Measurements from ENCODE around the gene PHLDB1.

GRCh38 chr11:118628031-118628430 lies 20.6 kb downstream of the PHLDB1 start:
- TF ChIP-seq, protein P1, sequence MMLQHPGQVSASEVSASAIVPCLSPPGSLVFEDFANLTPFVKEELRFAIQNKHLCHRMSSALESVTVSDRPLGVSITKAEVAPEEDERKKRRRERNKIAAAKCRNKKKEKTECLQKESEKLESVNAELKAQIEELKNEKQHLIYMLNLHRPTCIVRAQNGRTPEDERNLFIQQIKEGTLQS (IDR thresholded peaks at IDR 0.05), result no peak
- TF ChIP-seq, protein P2, sequence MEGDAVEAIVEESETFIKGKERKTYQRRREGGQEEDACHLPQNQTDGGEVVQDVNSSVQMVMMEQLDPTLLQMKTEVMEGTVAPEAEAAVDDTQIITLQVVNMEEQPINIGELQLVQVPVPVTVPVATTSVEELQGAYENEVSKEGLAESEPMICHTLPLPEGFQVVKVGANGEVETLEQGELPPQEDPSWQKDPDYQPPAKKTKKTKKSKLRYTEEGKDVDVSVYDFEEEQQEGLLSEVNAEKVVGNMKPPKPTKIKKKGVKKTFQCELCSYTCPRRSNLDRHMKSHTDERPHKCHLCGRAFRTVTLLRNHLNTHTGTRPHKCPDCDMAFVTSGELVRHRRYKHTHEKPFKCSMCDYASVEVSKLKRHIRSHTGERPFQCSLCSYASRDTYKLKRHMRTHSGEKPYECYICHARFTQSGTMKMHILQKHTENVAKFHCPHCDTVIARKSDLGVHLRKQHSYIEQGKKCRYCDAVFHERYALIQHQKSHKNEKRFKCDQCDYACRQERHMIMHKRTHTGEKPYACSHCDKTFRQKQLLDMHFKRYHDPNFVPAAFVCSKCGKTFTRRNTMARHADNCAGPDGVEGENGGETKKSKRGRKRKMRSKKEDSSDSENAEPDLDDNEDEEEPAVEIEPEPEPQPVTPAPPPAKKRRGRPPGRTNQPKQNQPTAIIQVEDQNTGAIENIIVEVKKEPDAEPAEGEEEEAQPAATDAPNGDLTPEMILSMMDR (IDR thresholded peaks at IDR 0.05; ENCODE audit: low read depth, low read length, missing input control), result no peak
- TF ChIP-seq RAD21 (IDR thresholded peaks at IDR 0.05) (no peak), SP1 (IDR thresholded peaks at IDR 0.05) (no peak), GABPA (IDR thresholded peaks at IDR 0.05 in 1 of 2, conservative IDR thresholded peaks at IDR 0.05 in 1 of 2) (no peak), REST (IDR thresholded peaks at IDR 0.05) (no peak), YY1 (IDR thresholded peaks at IDR 0.05) (no peak), TAF1 (conservative IDR thresholded peaks at IDR 0.05) (no peak), NR2F2 (IDR thresholded peaks at IDR 0.05) (no peak), RXRA (IDR thresholded peaks at IDR 0.05) (no peak)
- TF ChIP-seq, protein P3, sequence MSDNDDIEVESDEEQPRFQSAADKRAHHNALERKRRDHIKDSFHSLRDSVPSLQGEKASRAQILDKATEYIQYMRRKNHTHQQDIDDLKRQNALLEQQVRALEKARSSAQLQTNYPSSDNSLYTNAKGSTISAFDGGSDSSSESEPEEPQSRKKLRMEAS (IDR thresholded peaks at IDR 0.05), result no peak
